Measurements from ENCODE around the gene MYO5B. TPM values are rescaled to one million over a fixed set of nuclear protein-coding genes. Genes with fewer than 3 reads are reported as not detected.

The MYO5B gene
- total RNA-seq, 5 donors from 2014 or later (not counting 1 experiment from before 2014, with no cell fraction given), result 0.09 to 0.72 (median 0.50) TPM; not detected in 2

DNA sequence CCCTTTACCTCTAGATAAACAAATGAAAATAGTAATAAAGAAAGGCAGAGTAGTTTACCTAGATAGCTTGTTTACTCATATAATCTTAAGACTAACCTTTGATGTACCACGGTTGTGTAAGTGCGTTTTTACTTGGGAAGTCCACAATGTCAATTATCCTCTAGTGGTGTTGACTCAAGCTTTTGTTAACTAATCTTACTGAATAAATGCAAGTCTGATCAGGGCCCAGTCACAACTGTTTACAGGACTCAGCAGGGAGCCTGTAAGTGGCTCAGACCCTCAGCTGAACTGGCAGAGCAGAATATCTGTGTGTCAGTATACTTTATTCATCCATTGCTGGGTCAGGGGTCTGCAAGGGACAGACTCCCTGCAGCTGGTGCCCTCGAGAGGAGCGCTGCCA is 283.5 kb downstream of the MYO5B start:
- no peak overlapping the region for H3K4me3 Mint-ChIP-seq
- peaks cover 0 to 23% of the 10 kb centered on the region in 2 experiments for H3K27me3 ChIP-seq (replicated peaks in 1 of 2; ENCODE audit: control insufficient read depth in 2 of 2, extremely low read depth in 1 of 2, insufficient read depth in 2 of 2, low read length in 1 of 2)
- H3K9me3 Mint-ChIP-seq, result no peaks in the 10 kb centered on the region
- no peaks in the 10 kb centered on the region for H3K36me3 Mint-ChIP-seq
- no peaks in the 10 kb centered on the region for H3K9me3 ChIP-seq
- peaks cover 9 to 12% of the 10 kb centered on the region in 2 donors for H3K27me3 Mint-ChIP-seq
- ChIA-PET POLR2A (no interaction called here), CTCF (no interaction called here)
- H3K27ac Mint-ChIP-seq, result no peak overlapping the region
- no peaks in the 10 kb centered on the region for H3K4me1 ChIP-seq (ENCODE audit: control insufficient read depth in 1 of 2, extremely low read depth in 1 of 2, insufficient read depth in 2 of 2, low read length in 2 of 2)
- no peak overlapping the region for H3K27ac ChIP-seq (ENCODE audit: low read length)
- no peaks in the 10 kb centered on the region for H3K36me3 ChIP-seq (ENCODE audit: control insufficient read depth in 2 of 2, extremely low read depth in 1 of 2, insufficient read depth in 1 of 2, low read length in 1 of 2)
- 80% methylated on average over 1 of the region's 4 CpGs for WGBS (ENCODE audit: insufficient coverage)
- H3K4me1 Mint-ChIP-seq, result no peaks in the 10 kb centered on the region
- no peak for ATAC-seq (replicated peaks in 1 of 4)
- no peak for DNase-seq
- H3K4me3 ChIP-seq (ENCODE audit: control insufficient read depth in 1 of 2, extremely low read depth in 1 of 2, low read length in 1 of 2), result no peak overlapping the region

DNA sequence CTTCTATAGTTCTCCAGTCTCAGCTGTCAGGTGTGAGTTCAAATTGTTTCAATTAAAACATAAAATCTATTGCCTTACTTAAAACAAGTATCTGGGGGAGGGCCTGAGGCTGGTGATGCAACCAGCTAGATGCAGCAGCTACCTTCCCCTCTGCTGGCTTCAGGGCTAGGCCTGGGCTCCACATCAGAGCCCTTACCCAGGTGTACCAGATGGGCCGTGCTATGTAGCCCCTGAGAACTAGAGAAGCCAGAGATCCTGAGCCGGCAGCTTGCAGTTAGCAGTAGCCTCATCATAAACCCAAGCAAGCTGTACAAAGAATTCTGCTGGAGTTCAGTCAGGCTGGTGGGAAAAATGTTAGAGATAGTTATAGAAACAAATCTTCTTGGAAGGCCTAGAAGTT is 284.0 kb downstream of the MYO5B start:
- WGBS (ENCODE audit: insufficient coverage), result no CpG with 5 or more reads among the region's 2 CpGs
- Histone ChIP-seq H3K27ac (ENCODE audit: low read length) (no peak overlapping the region), H3K36me3 (ENCODE audit: control insufficient read depth in 2 of 2, extremely low read depth in 1 of 2, insufficient read depth in 1 of 2, low read length in 1 of 2) (no peaks in the 10 kb centered on the region), H3K9me3 (no peaks in the 10 kb centered on the region), H3K27me3 (replicated peaks in 1 of 2; ENCODE audit: control insufficient read depth in 2 of 2, extremely low read depth in 1 of 2, insufficient read depth in 2 of 2, low read length in 1 of 2) (peaks cover 0 to 20% of the 10 kb centered on the region in 2 experiments), H3K4me1 (ENCODE audit: control insufficient read depth in 1 of 2, extremely low read depth in 1 of 2, insufficient read depth in 2 of 2, low read length in 2 of 2) (no peaks in the 10 kb centered on the region), H3K4me3 (ENCODE audit: control insufficient read depth in 1 of 2, extremely low read depth in 1 of 2, low read length in 1 of 2) (no peak overlapping the region)
- no peaks in the 10 kb centered on the region for H3K4me1 Mint-ChIP-seq
- no peaks in the 10 kb centered on the region for H3K36me3 Mint-ChIP-seq
- H3K9me3 Mint-ChIP-seq, result no peaks in the 10 kb centered on the region
- ChIA-PET CTCF (no interaction called here), POLR2A (no interaction called here)
- H3K27me3 Mint-ChIP-seq, result peaks cover 9 to 11% of the 10 kb centered on the region in 2 donors
- H3K4me3 Mint-ChIP-seq, result no peak overlapping the region
- ATAC-seq (replicated peaks in 1 of 4) (no peak), DNase-seq (no peak)
- no peak overlapping the region for H3K27ac Mint-ChIP-seq

DNA sequence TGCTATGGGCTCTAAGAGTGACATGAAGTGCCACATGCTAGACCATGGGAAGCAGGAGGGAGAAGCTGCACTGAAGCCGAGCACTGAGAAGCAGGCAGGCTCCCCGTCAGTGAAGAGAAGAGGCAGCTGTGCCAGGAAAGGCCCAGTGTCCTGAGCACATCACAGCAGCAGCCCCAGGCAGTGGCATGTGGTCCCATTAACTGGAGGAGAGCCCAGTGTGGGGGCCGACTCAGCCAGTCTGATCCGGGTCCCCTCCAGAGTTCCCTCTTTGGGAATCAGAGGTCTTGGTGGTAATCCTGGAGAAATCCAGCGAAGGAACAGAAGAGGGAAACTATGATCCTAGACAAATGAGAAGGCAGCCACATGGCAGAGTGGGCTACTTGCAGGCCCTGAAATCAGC is 284.9 kb downstream of the MYO5B start:
- no peak for DNase-seq
- no peak for ATAC-seq (replicated peaks in 1 of 4)
- H3K36me3 ChIP-seq (ENCODE audit: control insufficient read depth in 2 of 2, extremely low read depth in 1 of 2, insufficient read depth in 1 of 2, low read length in 1 of 2), result no peaks in the 10 kb centered on the region
- Mint-ChIP-seq H3K4me1 (no peaks in the 10 kb centered on the region), H3K27ac (no peak overlapping the region), H3K36me3 (no peaks in the 10 kb centered on the region), H3K27me3 (peaks cover 9% of the 10 kb centered on the region in 2 donors), H3K4me3 (no peak overlapping the region), H3K9me3 (no peaks in the 10 kb centered on the region)
- no peaks in the 10 kb centered on the region for H3K4me1 ChIP-seq (ENCODE audit: control insufficient read depth in 1 of 2, extremely low read depth in 1 of 2, insufficient read depth in 2 of 2, low read length in 2 of 2)
- CTCF ChIA-PET, result no interaction called here
- H3K9me3 ChIP-seq, result no peaks in the 10 kb centered on the region
- no peak overlapping the region for H3K4me3 ChIP-seq (ENCODE audit: control insufficient read depth in 1 of 2, extremely low read depth in 1 of 2, low read length in 1 of 2)
- no peak overlapping the region for H3K27ac ChIP-seq (ENCODE audit: low read length)
- H3K27me3 ChIP-seq (replicated peaks in 1 of 2; ENCODE audit: control insufficient read depth in 2 of 2, extremely low read depth in 1 of 2, insufficient read depth in 2 of 2, low read length in 1 of 2), result peaks cover 0 to 20% of the 10 kb centered on the region in 2 experiments
- WGBS (ENCODE audit: insufficient coverage), result 73% methylated on average over 5 of the region's 5 CpGs
- POLR2A ChIA-PET, result interaction anchor here in 1 of 2 donors (0.6 kb wide), 1 partner anchor 63 kb away, joined by 3 read pairs; no protein-coding TSS in a partner anchor

DNA sequence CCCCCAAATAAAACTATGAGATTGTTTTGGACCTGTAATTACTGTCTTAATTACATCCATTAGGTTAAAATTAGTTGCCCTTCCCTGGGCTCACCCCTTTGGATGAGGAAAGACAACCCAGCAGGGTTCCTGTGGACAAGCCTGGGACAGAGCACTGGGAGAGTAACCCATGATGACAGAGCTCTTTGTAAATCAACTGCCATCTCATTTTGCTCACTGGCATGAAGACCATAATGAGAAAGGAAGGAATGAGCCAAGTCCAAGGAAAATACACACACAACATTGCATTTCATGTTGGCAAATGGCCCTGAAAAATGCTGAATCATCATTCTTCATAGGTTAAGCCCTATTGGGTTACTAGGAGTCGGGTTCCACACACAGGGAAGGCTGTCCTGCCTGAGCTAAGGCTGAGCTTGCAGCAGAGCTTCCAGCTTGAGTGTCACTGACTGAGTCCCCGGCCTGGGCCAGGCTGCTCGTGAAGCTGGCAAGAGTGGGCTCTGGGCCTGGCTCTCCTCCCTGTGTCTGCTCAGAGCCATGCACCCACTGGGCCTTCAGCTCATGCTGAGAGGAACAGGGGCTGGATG is 287.5 kb downstream of the MYO5B start:
- no peak for ATAC-seq (replicated peaks in 1 of 4)
- H3K27me3 ChIP-seq (replicated peaks in 1 of 2; ENCODE audit: control insufficient read depth in 2 of 2, extremely low read depth in 1 of 2, insufficient read depth in 2 of 2, low read length in 1 of 2), result peaks cover 0 to 15% of the 10 kb centered on the region in 2 experiments
- POLR2A ChIA-PET, result no interaction called here
- no peaks in the 10 kb centered on the region for H3K4me1 ChIP-seq (ENCODE audit: control insufficient read depth in 1 of 2, extremely low read depth in 1 of 2, insufficient read depth in 2 of 2, low read length in 2 of 2)
- 69% methylated on average over 3 of the region's 3 CpGs for WGBS (ENCODE audit: insufficient coverage)
- Mint-ChIP-seq H3K9me3 (no peaks in the 10 kb centered on the region), H3K4me3 (no peak overlapping the region), H3K36me3 (no peaks in the 10 kb centered on the region), H3K27me3 (peaks cover 0 to 2% of the 10 kb centered on the region in 2 donors), H3K27ac (no peak overlapping the region), H3K4me1 (no peaks in the 10 kb centered on the region)
- no peaks in the 10 kb centered on the region for H3K9me3 ChIP-seq
- H3K27ac ChIP-seq (ENCODE audit: low read length), result no peak overlapping the region
- no peak for DNase-seq
- CTCF ChIA-PET, result interaction anchor here in 1 of 2 donors (0.7 kb wide), 1 partner anchor 639 kb away, joined by 3 read pairs; no protein-coding TSS in a partner anchor
- H3K36me3 ChIP-seq (ENCODE audit: control insufficient read depth in 2 of 2, extremely low read depth in 1 of 2, insufficient read depth in 1 of 2, low read length in 1 of 2), result no peaks in the 10 kb centered on the region
- H3K4me3 ChIP-seq (ENCODE audit: control insufficient read depth in 1 of 2, extremely low read depth in 1 of 2, low read length in 1 of 2), result no peak overlapping the region

DNA sequence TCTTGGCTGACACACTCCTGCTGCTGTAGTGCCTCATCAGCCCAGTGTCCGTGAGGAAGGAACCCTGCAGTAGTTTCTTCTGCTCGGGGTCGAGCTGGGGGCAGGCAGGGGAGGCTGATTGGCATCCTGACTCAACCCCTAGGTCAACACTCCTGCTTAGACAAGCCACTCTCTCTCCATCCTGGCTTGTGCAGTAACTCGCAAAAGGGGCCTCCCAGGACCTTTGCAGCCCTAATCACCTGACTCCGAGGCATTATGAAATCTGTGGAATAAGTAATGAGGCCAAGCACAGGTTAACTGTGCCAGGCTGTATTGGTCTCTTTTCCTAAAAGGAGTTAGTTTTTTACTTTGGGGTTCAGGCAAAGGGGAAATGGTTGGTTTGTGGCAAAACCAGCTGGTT is 289.2 kb downstream of the MYO5B start:
- ChIA-PET POLR2A (no interaction called here), CTCF (no interaction called here)
- Mint-ChIP-seq H3K27me3 (peaks cover 0 to 2% of the 10 kb centered on the region in 2 donors), H3K4me1 (no peaks in the 10 kb centered on the region), H3K27ac (no peak overlapping the region), H3K9me3 (no peaks in the 10 kb centered on the region), H3K4me3 (no peak overlapping the region), H3K36me3 (no peaks in the 10 kb centered on the region)
- no peaks in the 10 kb centered on the region for H3K36me3 ChIP-seq (ENCODE audit: control insufficient read depth in 2 of 2, extremely low read depth in 1 of 2, insufficient read depth in 1 of 2, low read length in 1 of 2)
- ATAC-seq (replicated peaks in 1 of 4), result no peak
- H3K4me3 ChIP-seq (ENCODE audit: control insufficient read depth in 1 of 2, extremely low read depth in 1 of 2, low read length in 1 of 2), result no peak overlapping the region
- no peak overlapping the region for H3K27ac ChIP-seq (ENCODE audit: low read length)
- H3K27me3 ChIP-seq (replicated peaks in 1 of 2; ENCODE audit: control insufficient read depth in 2 of 2, extremely low read depth in 1 of 2, insufficient read depth in 2 of 2, low read length in 1 of 2), result peaks cover 0 to 17% of the 10 kb centered on the region in 2 experiments
- no peaks in the 10 kb centered on the region for H3K9me3 ChIP-seq
- no peaks in the 10 kb centered on the region for H3K4me1 ChIP-seq (ENCODE audit: control insufficient read depth in 1 of 2, extremely low read depth in 1 of 2, insufficient read depth in 2 of 2, low read length in 2 of 2)
- DNase-seq, result no peak
- WGBS (ENCODE audit: insufficient coverage), result 60% methylated on average over 1 of the region's 5 CpGs

DNA sequence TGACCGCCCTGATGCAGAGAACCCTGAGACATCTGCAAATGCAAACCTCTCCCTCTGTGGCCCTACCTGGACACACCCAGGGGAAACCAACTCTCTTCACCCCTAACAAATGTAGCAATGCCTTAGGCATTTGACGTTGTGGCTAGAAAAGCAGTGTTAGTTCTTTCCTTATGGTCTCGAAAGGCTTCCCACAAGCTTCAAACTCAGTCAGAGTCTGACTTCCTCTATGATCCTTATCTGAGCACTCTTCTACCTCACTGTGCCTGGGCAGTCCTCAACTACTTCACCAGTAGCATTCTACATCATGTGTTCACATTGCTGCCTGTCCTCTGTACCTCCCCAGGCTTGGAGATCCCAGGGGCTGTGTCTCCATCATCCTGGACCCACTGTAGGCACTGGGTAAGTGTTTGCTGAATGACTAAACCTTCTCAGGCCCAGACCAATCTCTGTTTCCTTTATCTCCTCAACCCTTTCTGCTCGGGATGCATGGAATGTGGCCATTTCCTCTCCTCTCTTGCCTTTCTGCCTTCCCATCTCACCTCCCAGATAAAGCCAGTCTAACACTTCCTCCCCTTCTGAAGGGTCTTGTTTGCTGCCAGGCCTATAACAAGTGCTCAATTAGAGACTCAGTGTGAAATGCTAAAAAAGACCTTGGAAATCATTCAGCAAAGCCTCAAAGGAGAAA is 289.9 kb downstream of the MYO5B start:
- Histone ChIP-seq H3K27ac (ENCODE audit: low read length) (no peak overlapping the region), H3K36me3 (ENCODE audit: control insufficient read depth in 2 of 2, extremely low read depth in 1 of 2, insufficient read depth in 1 of 2, low read length in 1 of 2) (no peaks in the 10 kb centered on the region), H3K27me3 (replicated peaks in 1 of 2; ENCODE audit: control insufficient read depth in 2 of 2, extremely low read depth in 1 of 2, insufficient read depth in 2 of 2, low read length in 1 of 2) (peaks cover 0 to 15% of the 10 kb centered on the region in 2 experiments), H3K4me3 (ENCODE audit: control insufficient read depth in 1 of 2, extremely low read depth in 1 of 2, low read length in 1 of 2) (no peak overlapping the region), H3K4me1 (ENCODE audit: control insufficient read depth in 1 of 2, extremely low read depth in 1 of 2, insufficient read depth in 2 of 2, low read length in 2 of 2) (no peaks in the 10 kb centered on the region), H3K9me3 (no peaks in the 10 kb centered on the region)
- DNase-seq (no peak), ATAC-seq (replicated peaks in 1 of 4) (no peak)
- CTCF ChIA-PET, result interaction anchor here in 1 of 2 donors (0.5 kb wide), 1 partner anchor 455 kb away, joined by 5 read pairs; no protein-coding TSS in a partner anchor
- Mint-ChIP-seq H3K27me3 (peaks cover 0 to 2% of the 10 kb centered on the region in 2 donors), H3K4me3 (no peak overlapping the region), H3K27ac (no peak overlapping the region), H3K4me1 (no peaks in the 10 kb centered on the region), H3K9me3 (no peaks in the 10 kb centered on the region), H3K36me3 (no peaks in the 10 kb centered on the region)
- 14% methylated on average over 3 of the region's 4 CpGs for WGBS (ENCODE audit: insufficient coverage)
- POLR2A ChIA-PET, result no interaction called here
